CD14-positive monocyte (primary cell): Measurements from ENCODE around the gene PTP4A1. TPM values are rescaled to one million over a fixed set of nuclear protein-coding genes. Genes with fewer than 3 reads are reported as not detected.

ENCODE experiments used
- DNase-seq, 3 donors: peaks; one replicate each; pipeline ENCODE4 v3.0.0-alpha.2; 2011 to 2022
- H2AFZ ChIP-seq: 2 replicates; pipeline ENCODE4 v1.6.0; 2012; ENCODE audit warnings: mild to moderate bottlenecking, low read depth, low read length, inconsistent platforms; ENCODE audit not compliant: insufficient read depth, poor library complexity, severe bottlenecking
- H3K27ac ChIP-seq, 2 donors: 1 replicate in 1 of 2; 2 replicates in 1 of 2; pipeline ENCODE4 v1.5.1; 2012 to 2013; ENCODE audit warnings: low read length in 2 of 2, control low read depth in 1 of 2, inconsistent platforms in 1 of 2, low read depth in 1 of 2, mild to moderate bottlenecking in 1 of 2
- H3K27me3 ChIP-seq, 2 donors: one replicate each; pipeline versions ENCODE4 v1.6.0 to v1.6.1; 2011 to 2013; ENCODE audit warnings: low read length in 2 of 2; ENCODE audit not compliant: control insufficient read depth in 2 of 2, insufficient read depth in 2 of 2
- H3K36me3 ChIP-seq, 2 donors: replicated peaks in 1 of 2; 1 replicate in 1 of 2; 2 replicates in 1 of 2; pipeline versions ENCODE4 v1.5.1 to v1.6.1; 2012 to 2013; ENCODE audit warnings: low read length in 2 of 2, control low read depth in 1 of 2, inconsistent platforms in 1 of 2, mild to moderate bottlenecking in 1 of 2; ENCODE audit not compliant: insufficient read depth in 2 of 2, control insufficient read depth in 1 of 2
- H3K4me1 ChIP-seq, 2 donors: 1 replicate in 1 of 2; 2 replicates in 1 of 2; pipeline versions ENCODE4 v1.5.1 to v1.6.1; 2012 to 2013; ENCODE audit warnings: low read length in 2 of 2, control low read depth in 1 of 2, inconsistent platforms in 1 of 2, mild to moderate bottlenecking in 1 of 2, moderate library complexity in 1 of 2; ENCODE audit not compliant: insufficient read depth in 2 of 2, control insufficient read depth in 1 of 2
- H3K4me2 ChIP-seq: replicated peaks from 2 replicates; pipeline ENCODE3; 2012; ENCODE audit warnings: low read length, moderate library complexity, mild to moderate bottlenecking; ENCODE audit not compliant: poor library complexity, severe bottlenecking; ENCODE audit errors: extremely low read depth
- H3K4me3 ChIP-seq, 3 experiments: fragments of 200-600 bp in 1 of 3; sonication (generic) in 1 of 3; replicated peaks in 1 of 3; 1 replicate in 2 of 3; 2 replicates in 1 of 3; pipeline ENCODE4 v1.5.1; 2011 to 2013; ENCODE audit warnings: low read length in 3 of 3, mild to moderate bottlenecking in 3 of 3, control low read depth in 2 of 3, low read depth in 2 of 3, inconsistent platforms in 1 of 3, moderate library complexity in 1 of 3
- H3K79me2 ChIP-seq: 2 replicates; pipeline ENCODE4 v1.6.0; 2012; ENCODE audit warnings: mild to moderate bottlenecking, control low read depth, inconsistent platforms, low read length, moderate library complexity; ENCODE audit not compliant: insufficient read depth
- H3K9ac ChIP-seq: 2 replicates; pipeline ENCODE4 v1.6.0; 2017; ENCODE audit warnings: low read length, mild to moderate bottlenecking; ENCODE audit not compliant: insufficient read depth, poor library complexity, severe bottlenecking
- H3K9me3 ChIP-seq, 2 donors: replicated peaks in 1 of 2; 1 replicate in 1 of 2; 2 replicates in 1 of 2; pipeline versions ENCODE4 v1.5.1 to v1.6.1; 2012 to 2013; ENCODE audit warnings: low read length in 2 of 2, control low read depth in 1 of 2; ENCODE audit not compliant: control insufficient read depth in 1 of 2, insufficient read depth in 1 of 2
- H4K20me1 ChIP-seq: 2 replicates; pipeline ENCODE4 v1.6.0; 2012; ENCODE audit warnings: mild to moderate bottlenecking, low read length, control low read depth, moderate library complexity; ENCODE audit not compliant: insufficient read depth
- H3K27ac Mint-ChIP-seq, 7 donors: one replicate each; pipeline ENCODE4 v1.8.0; 2020; ENCODE audit warnings: mild to moderate bottlenecking in 7 of 7, mixed read lengths in 7 of 7, moderate library complexity in 6 of 7, inconsistent platforms in 2 of 7
- H3K27me3 Mint-ChIP-seq, 3 donors: one replicate each; pipeline ENCODE4 v1.8.0; 2021 to 2022; ENCODE audit warnings: low read depth in 3 of 3, mild to moderate bottlenecking in 3 of 3, mixed read lengths in 3 of 3, moderate library complexity in 3 of 3, inconsistent platforms in 1 of 3
- H3K36me3 Mint-ChIP-seq, 2 donors: one replicate each; pipeline ENCODE4 v1.8.0; 2020; ENCODE audit warnings: mixed read lengths in 2 of 2, inconsistent platforms in 1 of 2, mild to moderate bottlenecking in 1 of 2
- H3K4me1 Mint-ChIP-seq: one replicate; pipeline ENCODE4 v1.8.0; 2020; ENCODE audit warnings: mild to moderate bottlenecking, mixed read lengths
- H3K4me3 Mint-ChIP-seq, 2 donors: one replicate each; pipeline ENCODE4 v1.8.0; 2020; ENCODE audit warnings: mild to moderate bottlenecking in 2 of 2, mixed read lengths in 2 of 2, moderate library complexity in 1 of 2
- H3K9me3 Mint-ChIP-seq, 7 donors: one replicate each; pipeline ENCODE4 v1.8.0; 2020 to 2022; ENCODE audit warnings: mixed read lengths in 7 of 7, mild to moderate bottlenecking in 6 of 7, moderate library complexity in 6 of 7, inconsistent platforms in 2 of 7
- CTCF ChIP-seq: fragments of 200-600 bp; IDR thresholded peaks from one replicate; pipeline ENCODE4 v1.8.0; 2022; ENCODE audit warnings: antibody characterized with exemption, mild to moderate bottlenecking
- WGBS: methylation state at CpG from one replicate; pipeline ENCODE4 v1.1.5; 2013; ENCODE audit warnings: missing lambda C conversion rate; ENCODE audit not compliant: insufficient coverage; 5-methylcytosine and 5-hydroxymethylcytosine counted together
- intact Hi-C, 2 donors: fragments of 100-400 bp; cut with micrococcal nuclease; formaldehyde crosslinking; loops; one replicate each; pipeline versions ENCODE4 v1.15.0 to v1.15.1; 2023
- polyA plus RNA-seq, 3 donors: library from polyadenylated mRNA; depleted of rRNA in 1 of 3; unstranded in 2 of 3; stranded (reverse) in 1 of 3; fragments of 300-500 nt in 2 of 3; fragments of >200 nt in 1 of 3; fragmentation: Illumina TruSeq in 2 of 3; gene quantifications; 1 replicate in 2 of 3; 2 replicates in 1 of 3; pipeline ENCODE4 v1.2.3, GENCODE V29; 2012 to 2021

Gene PTP4A1
- polyA plus RNA-seq, 3 donors: 73.4 to 106 (median 96.1) TPM

GRCh38 chr6:63556369-63556768, 15.9 kb upstream of the PTP4A1 start:
- peaks cover 0 to 4% (median 1%) of the 10 kb centered on the region in 3 donors for H3K27me3 Mint-ChIP-seq
- Histone ChIP-seq H3K27ac (no peak overlapping the region), H3K36me3 (no peaks in the 10 kb centered on the region), H3K9ac (no peak overlapping the region), H3K79me2 (no peaks in the 10 kb centered on the region), H3K4me1 (no peaks in the 10 kb centered on the region), H2AFZ (no peak overlapping the region), H3K9me3 (no peaks in the 10 kb centered on the region), H4K20me1 (no peaks in the 10 kb centered on the region), H3K4me3 (no peak overlapping the region), H3K27me3 (no peaks in the 10 kb centered on the region), H3K4me2 (no peak overlapping the region)
- WGBS: 94% methylated on average over 2 of the region's 4 CpGs
- H3K4me3 Mint-ChIP-seq: no peak overlapping the region
- no peaks in the 10 kb centered on the region for H3K4me1 Mint-ChIP-seq
- no peaks in the 10 kb centered on the region for H3K36me3 Mint-ChIP-seq
- peaks cover 0 to 2% (median 0%) of the 10 kb centered on the region in 7 donors for H3K9me3 Mint-ChIP-seq
- no peak for DNase-seq
- intact Hi-C loops: no loop called here
- no peak for TF ChIP-seq CTCF
- no peak overlapping the region for H3K27ac Mint-ChIP-seq

- no peak for TF ChIP-seq CTCF
- H2AFZ ChIP-seq: no peak overlapping the region
- no peaks in the 10 kb centered on the region for H3K4me1 Mint-ChIP-seq
- H3K27me3 ChIP-seq: no peaks in the 10 kb centered on the region
- peaks cover 0 to 4% (median 1%) of the 10 kb centered on the region in 3 donors for H3K27me3 Mint-ChIP-seq
- no peak overlapping the region for H3K27ac ChIP-seq
- H3K36me3 ChIP-seq: no peaks in the 10 kb centered on the region
- no peak overlapping the region for H3K4me3 Mint-ChIP-seq
- H3K27ac Mint-ChIP-seq: peak overlapping the region in 1 of 7 donors; percentile 24
- no peak overlapping the region for H3K4me3 ChIP-seq
- H3K79me2 ChIP-seq: no peaks in the 10 kb centered on the region
- no peak overlapping the region for H3K4me2 ChIP-seq
- no peaks in the 10 kb centered on the region for H3K36me3 Mint-ChIP-seq
- H4K20me1 ChIP-seq: no peaks in the 10 kb centered on the region
- H3K9ac ChIP-seq: no peak overlapping the region
- H3K9me3 ChIP-seq: no peaks in the 10 kb centered on the region
- no peaks in the 10 kb centered on the region for H3K4me1 ChIP-seq
- no peak for DNase-seq
- intact Hi-C loops: no loop called here
- H3K9me3 Mint-ChIP-seq: peaks cover 0 to 2% (median 0%) of the 10 kb centered on the region in 7 donors
Measured at GRCh38 chr6:63558278-63558677, 14.0 kb upstream of the PTP4A1 start.
